GM23338 (cell line): ENCODE measurements around the gene SLC30A10.

Experiments
- CREB1 ChIP-seq: fragments of 250-450 bp; sonication (Bioruptor Pico); IDR thresholded peaks from 2 replicates; pipeline ENCODE4 v1.5.0; 2020; ENCODE audit warnings: low read depth, mild to moderate bottlenecking, moderate library complexity
- CTCF ChIP-seq, 2 experiments: fragments of 200-600 bp in 1 of 2; sonication (generic) in 1 of 2; conservative IDR thresholded peaks; 2 replicates each; pipeline versions ENCODE4 v1.5.1 to v1.6.1; 2016 to 2017; ENCODE audit warnings: antibody characterized with exemption in 2 of 2, low read depth in 2 of 2, mild to moderate bottlenecking in 2 of 2, moderate library complexity in 1 of 2
- EZH2 ChIP-seq: fragments of 200-600 bp; sonication (generic); IDR thresholded peaks from one replicate; pipeline ENCODE4 v1.8.0; 2017; ENCODE audit warnings: antibody characterized with exemption, mild to moderate bottlenecking, low read depth; ENCODE audit not compliant: unreplicated experiment
- EZH2phosphoT487 ChIP-seq: fragments of 200-600 bp; sonication (generic); IDR thresholded peaks from one replicate; pipeline ENCODE4 v1.8.1; 2018; ENCODE audit warnings: antibody characterized with exemption; ENCODE audit not compliant: unreplicated experiment
- JUNB ChIP-seq: IDR thresholded peaks from one replicate; pipeline ENCODE4 v1.6.1; 2016; ENCODE audit warnings: antibody characterized with exemption; ENCODE audit not compliant: unreplicated experiment
- REST ChIP-seq: IDR thresholded peaks from one replicate; pipeline ENCODE4 v1.6.1; 2018; ENCODE audit warnings: antibody characterized with exemption; ENCODE audit not compliant: unreplicated experiment
- STAT1 ChIP-seq: IDR thresholded peaks from one replicate; pipeline ENCODE4 v1.6.1; 2016; ENCODE audit warnings: antibody characterized with exemption; ENCODE audit not compliant: unreplicated experiment

GRCh38 chr1:219916257-219916656 is 12.1 kb downstream of the SLC30A10 start:
- TF ChIP-seq CTCF (conservative IDR thresholded peaks at IDR 0.05; ENCODE audit: low read depth in 2 of 2): no peak
- TF ChIP-seq CREB1: no peak
- TF ChIP-seq REST: no peak
- no peak for TF ChIP-seq EZH2phosphoT487
- no peak for TF ChIP-seq EZH2
- no peak for TF ChIP-seq JUNB
- no peak for TF ChIP-seq STAT1
